HG02759 (cell line): Measurements from ENCODE around the gene C11orf86.

Experiments used
- ATAC-seq: cut with Tn5 transposase; IDR thresholded peaks from one replicate; pipeline ENCODE4 v1.9.1; 2021; ENCODE audit warnings: mild to moderate bottlenecking, moderate library complexity; ENCODE audit not compliant: unreplicated experiment

C11orf86 gene

DNA sequence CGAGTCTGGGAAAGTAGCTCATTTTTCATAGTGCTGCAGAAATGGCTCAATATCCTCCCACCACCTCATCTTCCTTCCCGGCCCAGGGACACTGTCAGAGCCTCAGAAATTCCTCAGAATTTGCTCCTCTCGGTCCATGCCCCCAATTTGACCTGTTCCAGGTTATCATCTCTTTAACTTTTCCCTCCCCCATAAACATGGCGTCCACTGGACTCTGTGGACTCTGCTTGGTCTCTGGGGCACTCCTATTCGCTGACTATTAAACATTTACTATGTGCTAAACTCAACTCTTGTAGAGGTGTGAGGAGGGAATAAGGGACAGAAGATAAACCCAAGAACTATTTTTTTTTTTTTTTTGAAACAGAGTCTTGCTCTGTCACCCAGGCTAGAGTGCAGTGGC, 8.8 kb upstream of the C11orf86 start:
- no peak for ATAC-seq

DNA sequence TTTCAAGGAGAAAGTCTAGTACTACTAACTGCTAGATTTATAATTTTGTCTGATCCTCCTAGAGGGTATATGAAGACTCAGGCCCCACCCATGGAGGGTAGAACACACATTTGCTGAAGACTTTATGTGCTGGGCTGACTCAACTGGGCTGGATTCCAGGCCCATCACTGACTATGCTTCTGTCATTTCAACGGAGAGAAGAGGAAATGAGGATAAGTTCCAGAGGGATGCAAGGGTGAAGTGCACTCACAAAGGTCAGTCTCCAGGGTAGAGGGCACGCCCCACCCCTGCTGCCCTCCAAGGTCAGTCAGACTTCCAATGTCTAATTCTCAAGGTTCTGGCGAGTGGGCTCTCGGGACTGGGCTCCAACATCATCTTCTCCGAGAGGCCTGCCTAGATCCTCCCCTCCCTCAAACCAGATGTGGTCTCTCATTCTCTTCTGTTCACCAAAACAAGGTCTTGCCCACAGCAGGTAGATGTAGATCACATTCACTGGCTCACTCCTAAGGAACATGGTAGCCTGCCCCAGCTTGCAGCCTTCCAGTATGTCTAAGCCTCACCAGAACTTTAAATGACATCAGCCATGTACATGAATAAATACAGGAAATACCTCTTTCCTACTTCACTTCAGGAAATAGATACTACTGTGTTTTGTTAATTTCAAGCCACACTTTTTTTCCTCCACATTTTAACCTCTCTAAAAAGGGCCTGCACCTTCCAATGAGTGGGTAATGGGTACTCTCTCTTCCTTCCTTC, 7.3 kb upstream of the C11orf86 start:
- ATAC-seq: no peak

DNA sequence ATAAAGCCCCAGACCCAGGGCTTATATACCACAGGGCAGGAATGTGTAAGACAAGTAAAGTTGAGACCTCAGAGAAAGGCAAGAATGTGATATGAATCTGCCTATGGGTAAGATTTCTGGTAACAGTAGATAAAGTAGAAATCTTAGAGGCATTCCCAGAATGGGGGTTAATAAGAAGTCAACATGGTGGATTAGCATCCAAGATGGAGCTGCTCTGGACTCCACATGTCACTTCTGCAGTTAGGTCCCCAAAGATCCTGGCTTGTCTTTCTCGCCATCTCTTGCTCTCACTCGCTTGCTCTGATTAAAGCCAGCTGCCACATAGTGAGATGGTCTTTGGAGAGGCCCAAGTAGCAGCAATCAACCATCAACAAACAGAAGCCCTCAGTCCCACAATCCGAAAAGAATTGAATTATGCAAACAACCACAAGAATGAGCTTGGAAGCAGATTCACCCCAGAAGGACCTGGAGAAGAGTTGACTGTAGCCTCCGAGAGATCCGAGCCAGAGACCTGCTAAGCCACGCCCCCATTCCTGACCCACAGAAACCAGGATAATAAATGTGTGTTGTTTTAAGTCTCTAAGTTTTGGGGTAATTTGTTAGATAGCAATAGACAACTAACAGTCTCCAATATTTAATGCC, 5.4 kb upstream of the C11orf86 start:
- ATAC-seq: no peak

DNA sequence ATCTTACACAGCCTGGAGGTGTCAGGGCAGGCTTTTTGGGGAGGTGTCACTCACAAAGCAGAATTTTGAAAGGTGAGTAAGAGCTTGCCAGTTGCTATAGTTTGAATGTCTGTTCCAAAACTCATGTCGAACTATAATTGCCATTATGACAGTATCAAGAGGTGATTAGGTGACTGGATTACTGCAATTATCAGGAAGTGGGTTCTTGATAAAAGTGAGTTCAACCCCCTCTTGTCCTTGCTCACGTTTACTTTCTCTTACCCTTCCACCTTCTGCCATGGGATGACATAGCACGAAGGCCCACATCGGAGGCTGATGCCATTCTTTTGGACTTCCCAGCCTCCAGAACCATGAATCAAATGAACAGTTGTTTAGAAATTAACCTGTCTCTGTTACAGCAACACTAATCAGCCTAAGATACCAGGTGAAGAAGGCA, 4.7 kb upstream of the C11orf86 start:
- no peak for ATAC-seq

DNA sequence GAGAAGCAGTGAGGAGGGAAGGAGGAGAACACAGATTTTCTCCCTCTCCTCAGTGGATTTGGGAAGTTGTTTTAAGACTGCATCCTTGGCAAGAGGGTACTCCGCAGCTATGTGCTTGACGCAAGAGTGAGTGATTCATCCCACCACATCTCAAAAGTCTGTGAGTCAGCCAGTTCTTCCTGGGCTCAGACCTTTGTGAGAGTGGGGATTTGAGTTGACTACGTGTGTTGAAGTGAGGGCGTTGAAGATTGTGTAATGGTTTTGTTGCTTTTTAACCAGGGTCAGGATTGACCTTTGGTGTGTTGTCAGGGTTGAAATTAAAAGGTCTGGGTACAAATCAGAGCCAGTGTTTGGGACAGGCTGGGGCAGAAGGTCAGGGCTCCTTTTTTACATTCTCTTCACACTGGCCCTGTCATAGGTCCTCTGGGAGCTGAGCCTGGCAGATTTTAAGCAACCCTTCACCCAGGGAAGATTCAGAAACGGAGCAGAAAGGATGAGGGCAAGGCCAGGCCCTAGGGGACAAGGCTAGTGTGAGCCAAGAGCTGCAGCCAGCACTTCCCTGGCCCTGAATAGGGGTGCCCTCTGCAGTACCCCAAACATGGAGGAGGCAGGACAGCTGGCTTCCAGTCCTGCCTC, 4.2 kb upstream of the C11orf86 start:
- ATAC-seq: no peak

DNA sequence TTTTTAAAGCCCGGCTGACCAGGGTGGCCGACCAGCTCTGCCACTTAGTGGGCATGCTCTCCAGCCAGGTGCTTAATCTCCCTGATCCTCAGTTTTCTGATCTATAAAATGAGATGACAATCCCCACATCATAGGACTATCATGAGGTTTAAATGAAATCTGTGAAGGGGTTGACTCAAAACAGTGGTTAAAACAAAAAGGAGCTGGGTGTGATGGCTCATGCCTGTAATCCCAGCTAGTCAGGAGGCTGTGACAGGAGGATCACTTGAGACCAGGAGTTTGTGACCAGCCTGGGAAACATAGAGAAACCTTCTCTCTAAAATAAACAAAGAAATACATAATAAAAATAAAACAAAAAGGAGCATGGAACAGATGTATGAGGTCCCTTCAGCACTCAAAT, 3.6 kb upstream of the C11orf86 start:
- no peak for ATAC-seq

DNA sequence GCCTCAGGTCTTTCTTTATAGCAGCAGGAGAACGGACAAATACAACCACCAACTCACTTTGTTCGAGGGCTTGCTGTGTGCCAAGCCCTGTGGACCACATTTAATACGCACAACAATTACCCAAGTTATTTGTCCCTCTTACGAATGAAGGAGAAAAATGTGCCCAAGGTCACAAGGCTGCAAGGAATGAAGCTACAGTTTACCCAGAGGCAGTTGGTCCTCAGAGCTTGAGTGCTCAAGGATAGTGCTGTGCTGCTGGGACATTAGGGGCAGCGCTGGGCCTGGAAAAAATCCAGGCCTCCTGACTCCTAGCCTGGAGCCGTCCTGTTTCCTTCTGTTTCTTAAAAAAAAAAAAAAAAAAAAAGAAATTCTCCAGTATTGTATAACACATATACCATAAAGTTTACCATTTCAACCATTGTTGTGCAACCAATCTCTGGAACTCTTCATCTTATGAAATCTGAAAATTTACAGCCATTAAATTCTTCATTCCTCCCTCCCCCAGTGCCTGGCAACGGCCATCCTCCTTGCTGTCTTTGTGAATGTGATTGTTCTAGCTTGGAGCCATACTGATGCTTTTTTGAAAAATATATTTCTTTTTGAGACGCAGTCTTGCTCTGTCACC, 1.0 kb upstream of the C11orf86 start:
- ATAC-seq: no peak

DNA sequence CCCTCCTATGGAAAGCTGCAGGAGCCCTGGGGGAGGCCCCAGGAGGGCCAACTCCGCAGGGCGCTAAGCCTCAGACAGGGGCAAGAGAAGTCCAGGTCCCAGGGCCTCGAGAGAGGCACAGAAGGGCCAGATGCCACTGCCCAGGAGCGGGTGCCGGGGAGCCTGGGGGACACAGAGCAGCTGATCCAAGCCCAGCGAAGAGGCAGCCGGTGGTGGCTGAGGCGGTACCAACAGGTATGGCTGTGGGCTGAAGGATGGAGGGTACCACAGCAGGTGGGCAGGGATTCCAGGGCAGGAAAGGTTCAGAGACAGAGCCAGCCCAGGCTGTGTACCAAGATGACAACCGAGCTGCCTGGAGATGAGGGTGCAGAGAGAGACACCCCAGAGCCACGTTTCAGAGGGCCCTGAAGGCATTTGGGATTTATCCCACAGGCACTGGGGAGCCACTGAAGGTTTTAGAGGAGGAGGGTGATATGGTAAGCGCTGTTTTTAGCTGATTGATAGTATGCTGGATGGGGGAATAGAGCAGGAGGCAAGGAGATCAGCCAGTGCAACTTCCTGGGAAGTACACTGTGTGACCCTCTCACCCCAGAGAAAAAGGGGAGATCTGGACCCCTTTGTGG, 412 bp downstream of the C11orf86 start:
- no peak for ATAC-seq

DNA sequence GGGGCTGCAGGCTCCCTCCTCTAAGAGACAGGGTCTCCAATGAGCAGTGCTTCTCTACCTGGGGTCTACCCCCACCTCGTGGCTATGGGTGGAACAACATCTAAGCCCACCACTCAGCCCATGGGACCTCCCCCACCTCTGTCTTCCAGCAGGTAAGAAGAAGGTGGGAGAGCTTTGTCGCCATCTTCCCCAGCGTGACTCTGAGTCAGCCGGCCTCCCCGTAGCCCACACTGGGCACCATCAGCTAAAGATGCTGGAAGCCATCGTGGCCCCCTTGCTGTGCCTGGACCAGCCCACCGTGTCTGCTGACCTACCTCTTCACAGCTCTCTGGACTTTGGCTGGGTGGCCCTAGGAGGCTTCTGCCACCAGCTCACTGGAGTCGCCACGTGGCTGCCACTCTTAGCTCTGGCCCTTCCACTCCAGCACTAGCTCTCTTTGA, 944 bp downstream of the C11orf86 start:
- ATAC-seq: no peak

DNA sequence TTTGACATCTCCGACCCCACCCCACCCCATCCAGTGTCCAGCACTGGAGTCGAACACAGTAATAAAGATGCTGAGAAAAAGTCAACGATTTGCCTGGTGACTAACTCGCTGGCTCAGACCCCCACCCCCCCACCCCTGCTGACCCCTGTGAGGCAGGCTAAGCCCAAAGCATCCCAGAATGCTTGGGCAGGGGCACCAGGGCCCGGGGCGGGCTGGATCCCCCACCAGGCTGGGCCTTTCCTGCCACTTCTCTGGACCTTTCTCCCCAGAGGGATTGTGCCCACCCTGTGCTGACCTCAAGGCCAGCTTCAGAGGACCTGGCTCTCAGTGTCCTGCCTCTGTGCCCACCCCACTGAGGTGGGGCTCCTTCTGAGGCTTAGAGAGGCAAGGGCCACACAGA, 1.8 kb downstream of the C11orf86 start:
- ATAC-seq: no peak

DNA sequence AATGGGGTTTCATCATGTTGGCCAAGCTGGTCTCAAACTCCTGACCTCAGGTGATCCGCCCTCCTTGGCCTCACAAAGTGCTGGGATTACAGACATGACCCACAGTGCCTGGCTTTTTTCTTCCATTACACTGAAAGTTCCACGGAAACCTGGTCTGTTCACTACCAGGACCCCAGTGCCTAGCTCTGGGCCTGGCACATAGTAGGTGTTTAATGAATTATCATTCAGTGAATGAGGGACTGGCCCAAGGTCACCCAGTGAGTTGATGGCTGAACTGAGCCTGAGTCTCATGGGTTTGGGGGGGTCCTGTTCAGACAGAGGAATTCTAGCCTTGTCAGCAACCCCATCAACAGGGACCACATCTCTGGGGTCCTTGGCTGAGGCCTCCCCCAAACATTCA, 3.1 kb downstream of the C11orf86 start:
- ATAC-seq: no peak

DNA sequence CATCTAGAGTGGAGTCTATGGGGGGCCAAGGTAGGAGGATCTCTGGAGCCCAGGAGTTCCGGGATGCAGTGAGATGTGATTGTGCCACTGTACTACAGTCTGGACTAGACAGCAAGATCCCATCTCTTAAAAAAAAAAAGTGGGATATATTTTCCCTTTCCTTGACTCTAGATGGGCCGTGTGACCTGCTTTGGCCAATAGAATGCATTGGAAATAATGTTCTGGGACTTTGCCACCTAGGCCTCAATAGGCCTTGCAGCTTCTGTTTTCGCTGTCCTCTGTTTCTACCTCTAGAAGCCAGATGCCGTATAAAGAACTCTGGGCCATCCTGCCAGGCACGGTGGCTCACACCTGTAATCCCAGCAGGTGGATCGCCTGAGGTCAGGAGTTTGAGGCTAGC, 3.6 kb downstream of the C11orf86 start:
- ATAC-seq: no peak

DNA sequence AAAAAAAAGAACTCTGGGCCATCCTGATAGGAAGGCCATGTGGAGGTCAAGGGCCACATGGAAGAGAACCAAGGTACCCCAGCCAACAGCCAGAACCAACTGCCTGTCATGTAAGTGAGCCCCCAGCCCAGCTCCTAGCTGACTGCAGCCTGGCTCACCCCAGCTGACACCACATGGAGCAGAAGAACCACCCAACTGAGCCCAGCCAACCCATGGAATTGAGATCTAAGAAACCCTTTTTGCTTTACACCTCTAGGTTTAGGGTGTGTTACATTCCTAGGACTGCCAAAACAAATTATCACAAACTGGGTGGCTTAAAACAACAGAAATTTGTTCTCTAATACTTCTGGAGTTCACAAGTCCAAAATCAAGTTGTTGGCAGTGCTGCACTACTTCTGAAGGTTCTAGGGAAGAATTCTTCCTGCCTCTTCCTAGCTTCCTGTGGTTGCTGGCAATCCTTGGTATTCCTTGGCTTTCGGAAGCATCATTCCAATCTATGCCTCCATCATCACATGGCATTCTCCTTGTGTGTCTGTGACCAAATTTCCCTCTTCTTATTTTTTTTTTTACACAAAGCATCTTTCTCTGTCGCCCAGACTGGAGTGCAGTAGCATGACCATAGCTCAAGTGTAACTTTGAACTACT, 4.4 kb downstream of the C11orf86 start:
- no peak for ATAC-seq

DNA sequence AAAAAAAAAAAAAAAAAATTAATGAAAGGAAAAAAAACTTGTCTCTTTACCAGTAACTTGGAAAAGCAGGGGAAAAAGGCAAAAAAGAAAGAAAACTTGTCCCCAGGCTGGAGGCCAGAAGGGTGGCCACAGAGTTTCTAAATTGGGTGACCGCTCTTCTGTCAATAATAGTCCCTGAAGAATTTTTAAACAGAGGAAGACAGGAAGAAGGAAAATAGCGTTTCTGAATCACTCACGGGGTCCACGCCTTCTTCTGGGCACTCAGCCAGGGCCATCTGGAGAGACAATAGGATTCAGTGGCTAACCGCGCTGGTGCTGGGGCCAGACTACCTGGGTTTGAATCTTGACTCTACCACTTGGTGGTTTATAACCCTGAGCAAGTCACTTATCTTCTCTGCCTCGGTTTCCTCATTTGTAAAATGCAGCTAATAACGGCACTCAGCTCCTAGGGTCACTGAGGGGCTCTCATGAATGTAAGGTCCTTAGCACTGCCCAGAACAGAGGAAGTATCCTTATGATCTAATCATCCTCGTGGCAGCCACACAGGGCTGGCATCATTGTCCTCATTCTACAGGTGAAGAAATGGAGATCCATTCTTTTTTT, 7.0 kb downstream of the C11orf86 start:
- ATAC-seq: no peak

DNA sequence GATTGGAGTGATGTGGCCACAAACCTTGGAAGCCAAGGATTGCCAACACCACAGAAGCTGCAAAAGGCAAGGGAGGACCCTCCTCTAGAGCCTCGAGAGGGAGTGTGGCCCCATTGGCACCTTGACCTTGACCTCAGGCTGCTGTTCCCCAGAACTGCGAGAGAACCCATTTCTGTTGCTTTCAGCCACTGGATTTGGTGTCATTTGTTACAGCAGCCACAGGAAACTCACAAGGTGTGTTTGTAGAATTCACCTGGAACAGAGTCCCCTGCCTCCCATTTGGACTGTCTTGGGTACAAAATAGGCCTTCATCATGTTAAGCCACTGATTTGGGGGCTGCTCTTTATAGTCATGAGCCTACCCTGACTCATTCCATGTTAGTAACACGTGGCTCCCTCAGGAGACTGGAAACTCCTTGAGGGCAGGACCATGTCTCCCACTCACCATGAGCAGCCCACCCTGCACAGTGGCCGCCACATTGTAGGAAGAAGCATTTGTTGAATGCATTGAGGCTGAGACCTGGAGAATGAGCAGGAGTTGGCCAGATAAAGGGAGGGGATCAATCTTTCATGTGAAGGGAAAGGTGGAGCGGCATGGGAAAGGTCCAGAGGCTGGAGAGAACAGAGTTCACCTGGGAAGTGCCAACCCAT, 8.3 kb downstream of the C11orf86 start:
- ATAC-seq: no peak

DNA sequence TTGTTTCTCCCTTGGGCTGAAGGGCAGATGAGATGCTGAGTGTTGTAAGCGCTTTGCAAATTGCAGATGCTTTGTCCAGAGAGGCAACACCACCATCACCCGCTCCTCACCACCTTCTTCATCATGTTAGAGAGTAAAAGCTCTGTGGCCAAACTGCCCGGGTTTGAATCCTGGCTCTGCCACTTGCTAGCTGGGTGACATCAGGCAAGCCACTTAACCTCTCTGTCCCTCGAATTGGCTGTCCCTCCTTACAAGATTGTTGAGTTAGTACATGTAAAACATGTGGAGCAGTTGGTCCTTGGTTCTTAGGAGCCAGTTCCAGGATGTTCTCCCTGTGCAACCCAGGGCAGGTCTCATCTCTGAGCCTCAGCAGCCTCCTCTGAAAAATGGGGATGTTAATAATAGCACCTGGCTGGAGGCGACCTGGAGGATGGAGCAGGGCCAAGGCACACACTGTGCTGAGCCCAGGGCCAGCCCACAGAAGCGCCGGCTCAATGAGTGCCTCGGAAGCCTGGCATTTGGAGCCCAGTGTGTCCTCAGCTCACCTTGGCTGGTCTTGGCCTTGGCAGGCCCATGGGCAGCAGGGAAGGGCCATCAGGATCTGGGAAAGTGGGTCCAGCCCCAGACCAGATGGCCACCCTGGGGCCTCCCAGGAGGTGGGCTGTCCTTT, 10.5 kb downstream of the C11orf86 start:
- no peak for ATAC-seq

DNA sequence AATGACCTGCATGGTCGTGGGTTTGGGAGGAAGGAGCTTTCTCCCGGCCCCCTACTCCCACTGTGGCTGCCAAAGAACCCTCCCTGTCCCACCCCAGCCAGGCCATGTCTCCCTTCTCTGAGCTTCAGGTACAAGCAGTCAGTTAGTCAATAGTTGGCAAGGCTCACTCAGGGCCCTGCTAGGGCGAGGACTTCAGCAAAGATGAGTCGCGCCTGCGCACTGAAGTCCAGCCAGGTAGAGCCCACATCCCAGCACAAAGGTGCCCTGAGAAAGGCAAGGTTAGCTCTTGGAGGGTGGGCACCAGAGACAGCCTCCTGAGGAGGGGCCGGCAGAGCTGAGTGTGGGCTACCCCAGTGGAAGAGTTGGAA, 11.1 kb downstream of the C11orf86 start:
- no peak for ATAC-seq

DNA sequence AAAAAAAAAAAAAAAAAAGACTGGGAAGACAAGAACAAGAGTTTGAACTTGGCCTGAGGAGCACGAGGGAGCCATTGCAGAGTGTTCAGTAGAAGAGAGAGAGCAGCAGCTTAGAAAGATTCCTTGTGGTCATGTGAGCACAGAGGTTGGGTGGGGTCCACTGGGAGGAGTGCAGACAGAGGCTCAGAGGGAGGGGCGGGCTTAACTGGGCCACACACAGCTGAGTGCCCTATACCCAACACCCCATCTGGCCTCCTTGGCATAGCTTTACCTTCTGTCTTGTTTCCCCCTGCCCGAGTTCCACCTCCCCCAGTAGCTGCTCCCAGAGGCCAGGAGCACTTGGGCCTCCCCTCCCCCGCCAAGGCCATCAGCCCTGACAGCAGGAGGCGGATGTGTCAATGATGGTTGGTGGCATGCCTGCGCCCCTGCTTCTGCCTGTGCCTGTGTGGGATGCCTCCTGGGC, 12.1 kb downstream of the C11orf86 start:
- no peak for ATAC-seq

DNA sequence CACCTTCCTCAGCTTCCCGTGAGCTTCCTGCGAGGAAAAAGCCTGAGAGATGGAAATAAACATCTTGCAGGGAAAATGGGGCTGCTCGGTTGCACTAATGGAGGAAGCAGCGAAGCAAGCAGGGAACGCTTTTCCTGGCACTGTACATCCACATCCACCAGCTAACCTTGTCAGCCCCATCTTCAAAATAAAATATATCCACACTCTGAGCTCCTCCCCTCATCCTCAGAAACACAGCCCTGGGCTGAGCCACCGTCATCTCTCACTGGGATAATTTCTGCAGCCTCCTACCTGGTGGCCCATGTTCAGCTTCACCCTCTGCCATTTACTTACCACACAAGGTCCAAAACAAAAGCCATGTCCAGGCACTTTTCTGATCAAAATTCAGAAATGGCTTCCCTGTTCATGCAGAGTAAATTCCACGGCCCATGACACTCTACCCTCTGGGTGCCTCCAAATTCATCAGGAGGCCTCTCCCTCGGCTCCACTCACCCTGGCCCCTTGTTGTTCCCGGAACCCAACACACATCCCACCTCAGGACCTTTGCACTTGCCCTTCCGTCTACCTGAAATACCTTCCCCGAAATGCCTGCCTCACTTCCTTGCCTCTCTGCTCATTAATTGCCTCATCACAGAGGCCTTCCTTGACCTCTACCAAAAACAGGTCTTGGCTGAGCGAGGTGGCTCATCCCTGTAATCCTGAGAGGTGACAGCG, 13.0 kb downstream of the C11orf86 start:
- no peak for ATAC-seq
